ENCODE data around the gene ISLR2. TPM values are rescaled to one million over a fixed set of nuclear protein-coding genes. Genes with fewer than 3 reads are reported as not detected.
A peak's percentile ranks its signal among the peaks of the same experiment; 100 is the strongest.

The ISLR2 gene
- total and polyA plus RNA-seq, 2 experiments from 2014 or later, result 0.13 TPM; not detected in 1

DNA sequence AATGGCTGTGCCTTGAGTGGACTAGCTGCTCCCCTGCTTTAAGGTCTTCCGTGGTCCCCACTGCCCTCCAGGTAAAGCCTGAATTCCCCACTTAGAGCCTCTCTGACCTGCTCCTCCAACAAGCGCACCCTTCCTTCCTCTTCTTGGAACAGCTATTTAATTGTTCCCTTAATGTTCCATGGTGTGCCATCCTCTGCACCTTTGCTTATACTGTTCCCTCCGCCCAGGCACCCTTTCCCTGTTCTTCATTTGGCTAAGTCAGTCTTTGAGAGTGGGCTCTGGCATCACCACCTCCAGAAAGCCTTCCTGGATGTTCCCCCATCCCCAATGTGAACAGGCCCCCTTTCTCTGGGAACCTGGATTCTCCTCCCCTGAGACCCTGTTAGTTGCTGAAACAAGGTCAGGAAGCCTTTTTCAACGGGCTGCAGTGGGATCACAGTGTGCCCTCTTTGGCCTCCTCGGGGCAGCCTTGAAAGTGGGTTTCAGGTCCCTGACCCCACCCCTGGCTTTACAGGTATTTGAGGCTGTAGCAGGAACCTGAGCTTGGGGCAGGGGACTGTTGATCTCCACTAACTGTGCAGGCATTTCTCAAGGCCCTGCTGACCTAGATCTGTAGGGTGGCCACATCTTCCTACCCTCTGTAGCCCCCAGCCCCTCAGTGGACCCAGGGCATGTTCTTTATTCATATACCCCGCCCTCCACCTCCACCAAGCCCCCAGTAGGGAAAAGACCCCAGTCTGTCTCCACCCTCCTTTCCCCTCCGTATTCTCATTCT is 48.1 kb downstream of the ISLR2 start:
- no peaks in the 10 kb centered on the region for H3K36me3 ChIP-seq (replicated peaks; ENCODE audit: insufficient read depth, low read depth)
- H3K27me3 ChIP-seq, result no peaks in the 10 kb centered on the region
- H3K4me1 ChIP-seq (ENCODE audit: insufficient read depth), result peaks cover 28% of the 10 kb centered on the region
- no peak for DNase-seq (ENCODE audit: low spot score)
- no peak overlapping the region for H3K27ac ChIP-seq
- H4K20me1 ChIP-seq (ENCODE audit: insufficient read depth, poor library complexity, severe bottlenecking), result no peaks in the 10 kb centered on the region
- H3K79me2 ChIP-seq, result no peaks in the 10 kb centered on the region
- no peak overlapping the region for H2AFZ ChIP-seq
- 93% methylated on average over 7 of the region's 7 CpGs for WGBS (ENCODE audit: low lambda C conversion rate, missing lambda C conversion rate)
- no peak for TF ChIP-seq EZH2phosphoT487 (IDR thresholded peaks at IDR 0.05; ENCODE audit: low read depth, severe bottlenecking, unreplicated experiment)
- no peaks in the 10 kb centered on the region for H3K9me3 ChIP-seq (ENCODE audit: low read depth)
- H3K4me2 ChIP-seq, result no peak overlapping the region
- H3K9me2 ChIP-seq (replicated peaks; ENCODE audit: insufficient read depth), result no peaks in the 10 kb centered on the region
- H3K4me3 ChIP-seq, result no peak overlapping the region

DNA sequence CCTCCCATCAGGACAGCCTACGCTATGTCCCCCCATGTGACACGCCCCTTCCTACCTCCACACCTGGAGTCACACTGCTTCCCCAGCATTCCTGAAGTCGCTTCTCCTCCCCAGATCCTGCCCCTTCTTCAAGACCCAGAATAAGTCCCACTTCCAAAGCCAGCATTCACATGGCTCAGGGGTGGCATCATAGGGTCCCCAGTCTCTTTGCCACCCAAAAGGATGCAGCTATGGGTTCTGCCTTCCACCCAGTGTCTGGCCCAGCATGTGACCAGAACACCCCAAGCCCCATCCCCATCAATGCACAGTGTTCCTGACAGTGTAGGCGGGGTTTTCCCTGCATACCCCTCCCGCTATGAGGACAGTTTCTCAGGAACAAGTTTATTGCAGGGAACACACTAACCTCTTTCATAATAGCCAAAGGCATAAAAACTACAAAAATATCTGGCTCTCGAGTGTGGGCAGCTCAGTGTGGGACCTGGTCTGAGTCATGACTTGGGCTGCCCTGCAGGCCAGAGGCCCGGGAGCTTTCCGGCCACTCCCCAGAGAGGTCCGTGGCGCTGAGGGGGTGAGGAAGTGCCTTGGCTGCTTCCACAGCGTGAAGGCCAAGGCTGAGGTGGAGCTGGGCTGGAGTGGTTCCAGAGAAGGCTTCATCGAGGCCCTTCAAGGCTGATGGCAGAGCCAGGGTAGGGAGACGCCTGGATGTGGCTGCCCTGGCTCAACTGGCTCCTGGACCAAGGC is 48.9 kb downstream of the ISLR2 start:
- H3K36me3 ChIP-seq (replicated peaks; ENCODE audit: insufficient read depth, low read depth), result no peaks in the 10 kb centered on the region
- H3K79me2 ChIP-seq, result no peaks in the 10 kb centered on the region
- H3K4me3 ChIP-seq, result no peak overlapping the region
- H3K9me3 ChIP-seq (ENCODE audit: low read depth), result no peaks in the 10 kb centered on the region
- peak overlapping the region; percentile 4 for H3K27ac ChIP-seq
- no peak overlapping the region for H3K4me2 ChIP-seq
- H4K20me1 ChIP-seq (ENCODE audit: insufficient read depth, poor library complexity, severe bottlenecking), result no peaks in the 10 kb centered on the region
- H3K27me3 ChIP-seq, result no peaks in the 10 kb centered on the region
- H3K9me2 ChIP-seq (replicated peaks; ENCODE audit: insufficient read depth), result no peaks in the 10 kb centered on the region
- WGBS (ENCODE audit: low lambda C conversion rate, missing lambda C conversion rate), result 68% methylated on average over 13 of the region's 13 CpGs
- peaks cover 20% of the 10 kb centered on the region for H3K4me1 ChIP-seq (ENCODE audit: insufficient read depth)
- DNase-seq (ENCODE audit: low spot score), result peak; percentile 54
- no peak for TF ChIP-seq EZH2phosphoT487 (IDR thresholded peaks at IDR 0.05; ENCODE audit: low read depth, severe bottlenecking, unreplicated experiment)
- no peak for TF ChIP-seq EZH2 (IDR thresholded peaks at IDR 0.05; ENCODE audit: borderline replicate concordance)
- H2AFZ ChIP-seq, result no peak overlapping the region

DNA sequence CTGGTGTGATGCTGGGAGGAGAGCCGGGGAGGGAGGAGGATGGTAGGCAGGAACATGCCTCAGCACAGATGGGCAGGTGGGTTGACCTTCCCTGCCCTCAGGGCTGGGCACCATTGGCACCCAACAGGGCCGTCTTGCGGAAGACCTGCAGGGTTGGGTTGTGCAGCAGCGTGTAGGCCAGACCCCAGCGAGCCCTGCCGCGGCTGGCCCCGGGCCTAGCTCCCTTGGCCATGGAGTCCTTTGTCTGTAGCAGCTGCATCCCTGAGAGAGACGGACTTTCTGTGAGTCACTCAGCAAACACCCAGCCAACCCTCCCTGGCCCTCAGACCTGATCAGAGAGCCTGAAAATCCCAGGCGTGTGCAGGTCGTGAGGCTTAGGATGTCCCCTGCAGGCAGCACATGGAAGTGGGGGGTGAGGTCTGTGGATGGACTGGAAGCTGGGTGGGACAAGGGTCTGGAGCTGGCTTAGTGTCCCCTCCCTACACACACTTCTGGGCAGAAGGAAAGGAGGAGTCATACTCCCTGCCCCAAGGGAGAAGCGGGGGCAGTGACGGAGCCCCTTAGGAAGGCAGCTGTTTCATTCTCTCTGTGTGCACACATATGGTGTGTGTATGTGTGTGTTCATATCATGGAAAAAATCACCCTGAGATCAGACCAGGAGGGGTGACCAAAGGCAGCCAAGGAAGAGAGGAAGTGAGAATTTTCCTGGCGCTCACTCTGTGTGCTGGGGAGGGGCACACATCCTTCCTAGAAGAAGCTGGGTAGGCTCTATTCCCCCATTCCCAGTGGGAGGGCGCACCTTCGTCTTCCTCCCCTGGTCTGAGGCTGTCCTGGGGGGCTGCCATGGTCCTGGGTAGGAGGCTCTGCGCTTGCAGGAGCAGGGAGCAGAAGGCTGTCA is 49.8 kb downstream of the ISLR2 start:
- H3K27ac ChIP-seq, result peak overlapping the region; percentile 4
- H2AFZ ChIP-seq, result no peak overlapping the region
- H3K27me3 ChIP-seq, result no peaks in the 10 kb centered on the region
- H3K79me2 ChIP-seq, result no peaks in the 10 kb centered on the region
- no peak for DNase-seq (ENCODE audit: low spot score)
- H4K20me1 ChIP-seq (ENCODE audit: insufficient read depth, poor library complexity, severe bottlenecking), result no peaks in the 10 kb centered on the region
- no peaks in the 10 kb centered on the region for H3K9me2 ChIP-seq (replicated peaks; ENCODE audit: insufficient read depth)
- H3K9me3 ChIP-seq (ENCODE audit: low read depth), result no peaks in the 10 kb centered on the region
- WGBS (ENCODE audit: low lambda C conversion rate, missing lambda C conversion rate), result 93% methylated on average over 17 of the region's 17 CpGs
- no peak for TF ChIP-seq EZH2phosphoT487 (IDR thresholded peaks at IDR 0.05; ENCODE audit: low read depth, severe bottlenecking, unreplicated experiment)
- TF ChIP-seq, protein P1, sequence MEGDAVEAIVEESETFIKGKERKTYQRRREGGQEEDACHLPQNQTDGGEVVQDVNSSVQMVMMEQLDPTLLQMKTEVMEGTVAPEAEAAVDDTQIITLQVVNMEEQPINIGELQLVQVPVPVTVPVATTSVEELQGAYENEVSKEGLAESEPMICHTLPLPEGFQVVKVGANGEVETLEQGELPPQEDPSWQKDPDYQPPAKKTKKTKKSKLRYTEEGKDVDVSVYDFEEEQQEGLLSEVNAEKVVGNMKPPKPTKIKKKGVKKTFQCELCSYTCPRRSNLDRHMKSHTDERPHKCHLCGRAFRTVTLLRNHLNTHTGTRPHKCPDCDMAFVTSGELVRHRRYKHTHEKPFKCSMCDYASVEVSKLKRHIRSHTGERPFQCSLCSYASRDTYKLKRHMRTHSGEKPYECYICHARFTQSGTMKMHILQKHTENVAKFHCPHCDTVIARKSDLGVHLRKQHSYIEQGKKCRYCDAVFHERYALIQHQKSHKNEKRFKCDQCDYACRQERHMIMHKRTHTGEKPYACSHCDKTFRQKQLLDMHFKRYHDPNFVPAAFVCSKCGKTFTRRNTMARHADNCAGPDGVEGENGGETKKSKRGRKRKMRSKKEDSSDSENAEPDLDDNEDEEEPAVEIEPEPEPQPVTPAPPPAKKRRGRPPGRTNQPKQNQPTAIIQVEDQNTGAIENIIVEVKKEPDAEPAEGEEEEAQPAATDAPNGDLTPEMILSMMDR (IDR thresholded peaks at IDR 0.05; ENCODE audit: poor library complexity), result no peak
- no peak for TF ChIP-seq EZH2 (IDR thresholded peaks at IDR 0.05; ENCODE audit: borderline replicate concordance)
- H3K4me1 ChIP-seq (ENCODE audit: insufficient read depth), result peaks cover 10% of the 10 kb centered on the region
- H3K4me3 ChIP-seq, result no peak overlapping the region
- H3K4me2 ChIP-seq, result no peak overlapping the region
- H3K36me3 ChIP-seq (replicated peaks; ENCODE audit: insufficient read depth, low read depth), result no peaks in the 10 kb centered on the region

DNA sequence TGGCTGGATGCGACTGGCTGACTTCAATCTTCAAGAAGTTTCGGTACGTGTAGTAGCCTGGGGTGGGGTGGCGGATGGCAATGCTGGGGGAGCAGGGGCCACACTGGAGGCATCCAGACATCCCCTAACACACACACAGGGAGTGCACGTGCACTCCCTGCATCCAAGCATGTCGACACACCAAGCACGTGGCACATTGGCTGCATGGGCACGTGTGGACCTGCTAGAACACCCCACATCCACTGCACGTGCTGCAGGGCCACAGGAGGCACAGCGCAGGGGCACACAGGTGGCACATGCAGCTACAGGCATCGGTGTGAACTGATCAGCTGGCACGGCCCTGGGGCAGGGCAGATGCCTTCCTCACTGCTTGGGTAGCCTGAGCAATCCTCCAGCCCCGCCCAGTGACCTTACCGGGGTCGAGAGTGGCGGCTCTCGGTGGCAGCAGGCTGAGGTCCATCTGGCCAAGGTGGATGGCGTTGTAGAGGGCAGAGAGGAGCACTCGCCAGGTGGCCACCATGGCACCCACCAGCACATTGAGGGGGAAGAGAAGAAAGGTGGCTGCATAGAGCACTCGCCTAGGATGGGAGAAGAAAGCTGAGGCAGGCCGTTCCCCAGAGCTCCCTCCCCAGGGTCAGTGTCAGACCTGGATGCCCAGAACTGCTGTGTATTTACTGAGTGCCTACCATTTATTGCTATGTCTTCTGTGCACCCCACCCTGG is 50.7 kb downstream of the ISLR2 start:
- H2AFZ ChIP-seq, result no peak overlapping the region
- peaks cover 8% of the 10 kb centered on the region for H3K4me1 ChIP-seq (ENCODE audit: insufficient read depth)
- H3K9me2 ChIP-seq (replicated peaks; ENCODE audit: insufficient read depth), result no peaks in the 10 kb centered on the region
- no peaks in the 10 kb centered on the region for H3K79me2 ChIP-seq
- H3K27me3 ChIP-seq, result no peaks in the 10 kb centered on the region
- H3K27ac ChIP-seq, result no peak overlapping the region
- no peak overlapping the region for H3K4me3 ChIP-seq
- TF ChIP-seq EZH2 (IDR thresholded peaks at IDR 0.05; ENCODE audit: borderline replicate concordance), result no peak
- no peak for TF ChIP-seq EZH2phosphoT487 (IDR thresholded peaks at IDR 0.05; ENCODE audit: low read depth, severe bottlenecking, unreplicated experiment)
- TF ChIP-seq, protein P1 (IDR thresholded peaks at IDR 0.05; ENCODE audit: poor library complexity), result no peak
- 93% methylated on average over 21 of the region's 21 CpGs for WGBS (ENCODE audit: low lambda C conversion rate, missing lambda C conversion rate)
- no peaks in the 10 kb centered on the region for H4K20me1 ChIP-seq (ENCODE audit: insufficient read depth, poor library complexity, severe bottlenecking)
- H3K9me3 ChIP-seq (ENCODE audit: low read depth), result no peaks in the 10 kb centered on the region
- H3K4me2 ChIP-seq, result no peak overlapping the region
- no peaks in the 10 kb centered on the region for H3K36me3 ChIP-seq (replicated peaks; ENCODE audit: insufficient read depth, low read depth)
- no peak for DNase-seq (ENCODE audit: low spot score)
